GM18907 (cell line): Measurements from ENCODE around the gene MGA.
"Not testable (repeated sequence)": the region's sequence is repeated elsewhere in the genome, so short reads cannot be mapped to it uniquely, and the experiment has no call there.

Experiments
- ATAC-seq: cut with Tn5 transposase; IDR thresholded peaks from one replicate; pipeline ENCODE4 v1.9.1; 2021; ENCODE audit warnings: mild to moderate bottlenecking, moderate library complexity; ENCODE audit not compliant: unreplicated experiment

The MGA gene

GRCh38 chr15:41703120-41703519 lies 42.9 kb downstream of the MGA start:
- ATAC-seq, result no peak

GRCh38 chr15:41713047-41713446 lies 52.8 kb downstream of the MGA start:
- ATAC-seq, result no peak

GRCh38 chr15:41714291-41714690 lies 54.1 kb downstream of the MGA start:
- no peak for ATAC-seq

- ATAC-seq, result no peak
Observed at GRCh38 chr15:41716864-41717263, 56.7 kb downstream of the MGA start.

GRCh38 chr15:41727143-41727542 lies 66.9 kb downstream of the MGA start:
- no peak for ATAC-seq

- ATAC-seq, result not testable (repeated sequence)
Observed at GRCh38 chr15:41728061-41728460, 67.9 kb downstream of the MGA start.

GRCh38 chr15:41730543-41730942 lies 70.3 kb downstream of the MGA start:
- no peak for ATAC-seq

GRCh38 chr15:41732483-41732882 lies 72.3 kb downstream of the MGA start:
- ATAC-seq, result no peak

GRCh38 chr15:41734079-41734478 lies 73.9 kb downstream of the MGA start:
- ATAC-seq, result no peak

GRCh38 chr15:41735046-41735445 lies 74.8 kb downstream of the MGA start:
- no peak for ATAC-seq

- not testable (repeated sequence) for ATAC-seq
Observed at GRCh38 chr15:41735492-41735891, 75.3 kb downstream of the MGA start.

- ATAC-seq, result no peak
Observed at GRCh38 chr15:41746802-41747201, 86.6 kb downstream of the MGA start.

- ATAC-seq, result no peak
Observed at GRCh38 chr15:41756198-41756597, 96.0 kb downstream of the MGA start.

GRCh38 chr15:41772720-41773331 lies 112.6 kb downstream of the MGA start:
- ATAC-seq, result no peak

- no peak for ATAC-seq
Observed at GRCh38 chr15:41773332-41773728, 113.1 kb downstream of the MGA start.

GRCh38 chr15:41773729-41774061 lies 113.5 kb downstream of the MGA start:
- ATAC-seq, result no peak

GRCh38 chr15:41774062-41774881 lies 114.1 kb downstream of the MGA start, which contains the start of gene MAPKBP1:
TSS of gene MAPKBP1 (plus strand) at chr15:41774484. CDS start at chr15:41775276, 792 bp downstream.
- ATAC-seq, result peak; percentile 85

- ATAC-seq, result no peak
Observed at GRCh38 chr15:41774882-41775417, 114.7 kb downstream of the MGA start.

GRCh38 chr15:41775651-41776050 lies 115.4 kb downstream of the MGA start:
- ATAC-seq, result no peak

GRCh38 chr15:41777421-41777973 lies 117.3 kb downstream of the MGA start:
- ATAC-seq, result no peak

- no peak for ATAC-seq
Observed at GRCh38 chr15:41778521-41778920, 118.3 kb downstream of the MGA start.

GRCh38 chr15:41779662-41780157 lies 119.5 kb downstream of the MGA start:
- no peak for ATAC-seq
